Activated naive CD4-positive, alpha-beta T cell treated with anti-CD3 and anti-CD28 coated beads for 36 hours (primary cell): Measurements from ENCODE around the gene FARS2. TPM values are rescaled to one million over a fixed set of nuclear protein-coding genes. Genes with fewer than 3 reads are reported as not detected.

Experiments
- CTCF ChIA-PET: fragments of 350-600 bp; sonication (Branson Sonifier 250); formaldehyde crosslinking; loops from one replicate; lab custom pipeline; 2021; ENCODE audit warnings: antibody characterized with exemption; lab: Charles Lee
- DNase-seq: peaks from one replicate; pipeline ENCODE4 v3.0.0-alpha.2; 2020
- H3K27ac Mint-ChIP-seq: one replicate; pipeline ENCODE4 v1.8.0; 2021; ENCODE audit warnings: mild to moderate bottlenecking, mixed read lengths
- H3K27me3 Mint-ChIP-seq: one replicate; pipeline ENCODE4 v1.8.0; 2021; ENCODE audit warnings: low read depth, mixed read lengths
- H3K36me3 Mint-ChIP-seq: one replicate; pipeline ENCODE4 v1.8.0; 2021; ENCODE audit warnings: low read depth, mixed read lengths
- H3K4me1 Mint-ChIP-seq: one replicate; pipeline ENCODE4 v1.8.0; 2021; ENCODE audit warnings: low read depth, mixed read lengths
- H3K4me3 Mint-ChIP-seq: one replicate; pipeline ENCODE4 v1.8.0; 2021; ENCODE audit warnings: mild to moderate bottlenecking, moderate library complexity, mixed read lengths
- H3K9me3 Mint-ChIP-seq: one replicate; pipeline ENCODE4 v1.8.0; 2021; ENCODE audit warnings: mixed read lengths
- intact Hi-C: fragments of 100-400 bp; cut with micrococcal nuclease; formaldehyde crosslinking; loops from one replicate; pipeline ENCODE4 v1.15.1; 2023
- total RNA-seq, 2 experiments: library from RNA; stranded (reverse); gene quantifications; one replicate each; pipeline ENCODE4 v1.2.3, GENCODE V29; 2021

Gene FARS2
- total RNA-seq, 2 experiments from 2014 or later = 15.4 to 15.8 TPM

- Mint-ChIP-seq H3K4me3 (no peak overlapping the region), H3K4me1 (peaks cover 21% of the 10 kb centered on the region), H3K27me3 (no peaks in the 10 kb centered on the region), H3K9me3 (no peaks in the 10 kb centered on the region), H3K27ac (no peak overlapping the region), H3K36me3 (no peaks in the 10 kb centered on the region)
- no peak for DNase-seq
- CTCF ChIA-PET = no interaction called here
- intact Hi-C loops = no loop called here
Measured at GRCh38 chr6:5335020-5335419, 73.7 kb downstream of the FARS2 start.

GRCh38 chr6:5337573-5337972 lies 76.3 kb downstream of the FARS2 start:
- intact Hi-C loops = no loop called here
- H3K27ac Mint-ChIP-seq = no peak overlapping the region
- H3K36me3 Mint-ChIP-seq = peaks cover 1% of the 10 kb centered on the region
- no peak for DNase-seq
- peaks cover 23% of the 10 kb centered on the region for H3K4me1 Mint-ChIP-seq
- no peaks in the 10 kb centered on the region for H3K27me3 Mint-ChIP-seq
- H3K4me3 Mint-ChIP-seq = no peak overlapping the region
- H3K9me3 Mint-ChIP-seq = no peaks in the 10 kb centered on the region
- CTCF ChIA-PET = no interaction called here

GRCh38 chr6:5338177-5338960 lies 77.1 kb downstream of the FARS2 start:
- H3K4me3 Mint-ChIP-seq = no peak overlapping the region
- H3K4me1 Mint-ChIP-seq = peaks cover 23% of the 10 kb centered on the region

GRCh38 chr6:5339786-5340185 lies 78.5 kb downstream of the FARS2 start:
- H3K27ac Mint-ChIP-seq = no peak overlapping the region
- intact Hi-C loops = no loop called here
- H3K36me3 Mint-ChIP-seq = peaks cover 1% of the 10 kb centered on the region
- H3K4me1 Mint-ChIP-seq = peaks cover 24% of the 10 kb centered on the region
- DNase-seq = no peak
- CTCF ChIA-PET = interaction anchor here (1.0 kb wide), 1 partner anchor 53 kb away, joined by 3 read pairs; no protein-coding TSS in a partner anchor
- H3K9me3 Mint-ChIP-seq = no peaks in the 10 kb centered on the region
- H3K27me3 Mint-ChIP-seq = no peaks in the 10 kb centered on the region
- H3K4me3 Mint-ChIP-seq = no peak overlapping the region

More at GRCh38 chr6:5338177-5338960, 77.1 kb downstream of the FARS2 start:
- CTCF ChIA-PET = no interaction called here
- Mint-ChIP-seq H3K27ac (no peak overlapping the region), H3K27me3 (no peaks in the 10 kb centered on the region), H3K9me3 (no peaks in the 10 kb centered on the region), H3K36me3 (peaks cover 1% of the 10 kb centered on the region)
- DNase-seq = no peak
- intact Hi-C loops = no loop called here

GRCh38 chr6:5341845-5342244 lies 80.5 kb downstream of the FARS2 start:
- no peak overlapping the region for H3K27ac Mint-ChIP-seq
- peaks cover 14% of the 10 kb centered on the region for H3K4me1 Mint-ChIP-seq
- no peaks in the 10 kb centered on the region for H3K9me3 Mint-ChIP-seq
- CTCF ChIA-PET = interaction anchor here (0.6 kb wide), 1 partner anchor 197 kb away, joined by 3 read pairs; no protein-coding TSS in a partner anchor
- H3K36me3 Mint-ChIP-seq = peaks cover 1% of the 10 kb centered on the region
- intact Hi-C loops = no loop called here
- H3K27me3 Mint-ChIP-seq = no peaks in the 10 kb centered on the region
- no peak for DNase-seq
- H3K4me3 Mint-ChIP-seq = no peak overlapping the region

- peaks cover 6% of the 10 kb centered on the region for H3K4me1 Mint-ChIP-seq
- no peak overlapping the region for H3K27ac Mint-ChIP-seq
- H3K4me3 Mint-ChIP-seq = no peak overlapping the region
- peaks cover 8% of the 10 kb centered on the region for H3K36me3 Mint-ChIP-seq
- DNase-seq = no peak
- intact Hi-C loops = no loop called here
- CTCF ChIA-PET = no interaction called here
- no peaks in the 10 kb centered on the region for H3K27me3 Mint-ChIP-seq
- H3K9me3 Mint-ChIP-seq = peaks cover 5% of the 10 kb centered on the region
Measured at GRCh38 chr6:5343998-5344397, 82.7 kb downstream of the FARS2 start.

- H3K36me3 Mint-ChIP-seq = peaks cover 8% of the 10 kb centered on the region
- peaks cover 5% of the 10 kb centered on the region for H3K9me3 Mint-ChIP-seq
- no peak overlapping the region for H3K27ac Mint-ChIP-seq
- peaks cover 6% of the 10 kb centered on the region for H3K4me1 Mint-ChIP-seq
- no peak overlapping the region for H3K4me3 Mint-ChIP-seq
- CTCF ChIA-PET = interaction anchor here (0.6 kb wide), 1 partner anchor 179 kb away, joined by 4 read pairs; no protein-coding TSS in a partner anchor
- intact Hi-C loops = no loop called here
- H3K27me3 Mint-ChIP-seq = no peaks in the 10 kb centered on the region
- DNase-seq = no peak
Measured at GRCh38 chr6:5345324-5345723, 84.0 kb downstream of the FARS2 start.

- Mint-ChIP-seq H3K4me1 (peaks cover 10% of the 10 kb centered on the region), H3K36me3 (peaks cover 14% of the 10 kb centered on the region), H3K27ac (no peak overlapping the region), H3K27me3 (no peaks in the 10 kb centered on the region), H3K4me3 (no peak overlapping the region), H3K9me3 (peaks cover 5% of the 10 kb centered on the region)
- CTCF ChIA-PET = interaction anchor here (0.6 to 0.9 kb wide), 2 partner anchors 48 to 208 kb away, joined by 3 to 5 read pairs; no protein-coding TSS in a partner anchor
- intact Hi-C loops = no loop called here
- no peak for DNase-seq
Measured at GRCh38 chr6:5351552-5352210, 90.4 kb downstream of the FARS2 start.

GRCh38 chr6:5353971-5354370 lies 92.7 kb downstream of the FARS2 start:
- intact Hi-C loops = no loop called here
- Mint-ChIP-seq H3K4me1 (peaks cover 10% of the 10 kb centered on the region), H3K9me3 (no peaks in the 10 kb centered on the region), H3K27me3 (no peaks in the 10 kb centered on the region), H3K4me3 (no peak overlapping the region), H3K36me3 (peaks cover 8% of the 10 kb centered on the region), H3K27ac (no peak overlapping the region)
- DNase-seq = no peak
- CTCF ChIA-PET = interaction anchor here (0.7 kb wide), 1 partner anchor 218 kb away, joined by 3 read pairs; no protein-coding TSS in a partner anchor

GRCh38 chr6:5357486-5357885 lies 96.2 kb downstream of the FARS2 start:
- DNase-seq = no peak
- Mint-ChIP-seq H3K27me3 (no peaks in the 10 kb centered on the region), H3K4me3 (no peak overlapping the region), H3K27ac (no peak overlapping the region), H3K4me1 (peaks cover 14% of the 10 kb centered on the region), H3K36me3 (peaks cover 10% of the 10 kb centered on the region), H3K9me3 (no peaks in the 10 kb centered on the region)
- intact Hi-C loops = no loop called here
- CTCF ChIA-PET = no interaction called here

GRCh38 chr6:5359417-5359816 lies 98.1 kb downstream of the FARS2 start:
- CTCF ChIA-PET = interaction anchor here (0.9 kb wide), 1 partner anchor 20 kb away, joined by 3 read pairs; no protein-coding TSS in a partner anchor
- intact Hi-C loops = no loop called here

GRCh38 chr6:5361396-5361795 lies 100.1 kb downstream of the FARS2 start:
- peak; percentile 7 for DNase-seq
- CTCF ChIA-PET = no interaction called here
- Mint-ChIP-seq H3K27ac (no peak overlapping the region), H3K36me3 (peaks cover 2% of the 10 kb centered on the region), H3K4me3 (no peak overlapping the region), H3K27me3 (no peaks in the 10 kb centered on the region), H3K4me1 (peaks cover 4% of the 10 kb centered on the region), H3K9me3 (no peaks in the 10 kb centered on the region)
- intact Hi-C loops = no loop called here

More at GRCh38 chr6:5359417-5359816, 98.1 kb downstream of the FARS2 start:
- Mint-ChIP-seq H3K27ac (no peak overlapping the region), H3K27me3 (no peaks in the 10 kb centered on the region), H3K9me3 (no peaks in the 10 kb centered on the region), H3K36me3 (peaks cover 7% of the 10 kb centered on the region), H3K4me1 (peaks cover 4% of the 10 kb centered on the region), H3K4me3 (no peak overlapping the region)
- DNase-seq = no peak
